MM.1S (cell line): ENCODE results near the gene FAM167B.

Experiments
- DNase-seq: peaks from one replicate; pipeline ENCODE4 v3.0.0-alpha.2; 2015
- H2AFZ ChIP-seq: fragments of 300-600 bp; sonication (generic); 2 replicates; pipeline ENCODE4 v1.6.0; 2016; ENCODE audit warnings: antibody characterized with exemption, low read length
- H3F3A ChIP-seq: fragments of 300-600 bp; sonication (generic); 2 replicates; pipeline ENCODE4 v1.6.1; 2016; ENCODE audit warnings: mild to moderate bottlenecking, antibody characterized with exemption, low read length, moderate library complexity, mixed read lengths; ENCODE audit not compliant: insufficient read depth
- H3K27ac ChIP-seq: fragments of 300-600 bp; sonication (generic); 2 replicates; pipeline ENCODE4 v1.5.1; 2016; ENCODE audit warnings: mild to moderate bottlenecking, low read length
- H3K27me3 ChIP-seq: fragments of 300-600 bp; sonication (generic); replicated peaks from 2 replicates; pipeline ENCODE4 v1.6.0; 2016; ENCODE audit warnings: low read length; ENCODE audit not compliant: insufficient read depth
- H3K36me3 ChIP-seq: fragments of 300-600 bp; sonication (generic); replicated peaks from 2 replicates; pipeline ENCODE4 v1.6.1; 2016; ENCODE audit warnings: mild to moderate bottlenecking, low read length, mixed read lengths; ENCODE audit not compliant: insufficient read depth
- H3K4me1 ChIP-seq: fragments of 300-600 bp; sonication (generic); 2 replicates; pipeline ENCODE4 v1.6.1; 2016; ENCODE audit warnings: low read length, mixed read lengths
- H3K4me2 ChIP-seq: fragments of 300-600 bp; sonication (generic); 2 replicates; pipeline ENCODE4 v1.6.0; 2016; ENCODE audit warnings: low read depth, low read length
- H3K4me3 ChIP-seq: fragments of 300-600 bp; sonication (generic); 2 replicates; pipeline ENCODE4 v1.5.1; 2016; ENCODE audit warnings: low read length, mixed read lengths
- H3K79me2 ChIP-seq: fragments of 300-600 bp; sonication (generic); 2 replicates; pipeline ENCODE4 v1.6.1; 2016; ENCODE audit warnings: mixed run types, low read length, mixed read lengths
- H3K9ac ChIP-seq: fragments of 300-600 bp; sonication (generic); 2 replicates; pipeline ENCODE4 v1.6.1; 2016; ENCODE audit warnings: low read length, mixed read lengths
- H3K9me2 ChIP-seq: fragments of 300-600 bp; sonication (generic); replicated peaks from 2 replicates; pipeline ENCODE4 v1.6.1; 2016; ENCODE audit warnings: mild to moderate bottlenecking, low read length, mixed read lengths; ENCODE audit not compliant: insufficient read depth
- H3K9me3 ChIP-seq: fragments of 300-600 bp; sonication (generic); replicated peaks from 2 replicates; pipeline ENCODE4 v1.6.1; 2016; ENCODE audit warnings: mild to moderate bottlenecking, low read length, mixed read lengths; ENCODE audit not compliant: insufficient read depth
- H4K20me1 ChIP-seq: fragments of 300-600 bp; sonication (generic); 2 replicates; pipeline ENCODE4 v1.6.1; 2016; ENCODE audit warnings: mild to moderate bottlenecking, low read length, moderate library complexity, mixed read lengths; ENCODE audit not compliant: insufficient read depth
- CTCF ChIP-seq: fragments of 300-600 bp; sonication (generic); IDR thresholded peaks from 2 replicates; pipeline ENCODE4 v1.5.1; 2016; ENCODE audit warnings: antibody characterized with exemption, low read length, mixed read lengths
- EZH2 ChIP-seq: fragments of 300-600 bp; sonication (generic); optimal IDR thresholded peaks from 2 replicates; pipeline ENCODE3; 2017; ENCODE audit warnings: low read depth, mild to moderate bottlenecking, antibody characterized with exemption, low read length, mixed read lengths
- EZH2phosphoT487 ChIP-seq: fragments of 300-600 bp; sonication (generic); IDR thresholded peaks from 2 replicates; pipeline ENCODE4 v1.6.1; 2018; ENCODE audit warnings: antibody characterized with exemption, low read length

Gene FAM167B

GRCh38 chr1:32199043-32199716 is 47.8 kb upstream of the FAM167B start:
- no peak for DNase-seq
- Histone ChIP-seq H2AFZ (no peak overlapping the region), H3K27me3 (0 out of 2 replicates have a peak, but pooled peaks cover 3% of the 10 kb centered on the region), H3K9me2 (no peaks in the 10 kb centered on the region), H3K36me3 (peaks cover 3% of the 10 kb centered on the region), H3K27ac (no peak overlapping the region), H3K4me3 (no peak overlapping the region), H3K79me2 (no peaks in the 10 kb centered on the region), H3K4me2 (no peak overlapping the region), H4K20me1 (peaks cover 22% of the 10 kb centered on the region), H3K9ac (no peak overlapping the region), H3K4me1 (peaks cover 52% of the 10 kb centered on the region), H3K9me3 (no peaks in the 10 kb centered on the region), H3F3A (peaks cover 29% of the 10 kb centered on the region)
- TF ChIP-seq EZH2 = no peak
- no peak for TF ChIP-seq EZH2phosphoT487
- TF ChIP-seq CTCF = no peak

GRCh38 chr1:32199717-32200072 is 47.3 kb upstream of the FAM167B start:
- Histone ChIP-seq H3F3A (peaks cover 27% of the 10 kb centered on the region), H2AFZ (no peak overlapping the region), H3K27me3 (0 out of 2 replicates have a peak, but pooled peaks cover 3% of the 10 kb centered on the region), H3K79me2 (no peaks in the 10 kb centered on the region), H3K36me3 (no peaks in the 10 kb centered on the region; the same call in 1 of the 2 replicates), H3K4me2 (no peak overlapping the region), H3K9ac (no peak overlapping the region), H3K4me1 (peaks cover 48% of the 10 kb centered on the region), H3K27ac (no peak overlapping the region), H3K4me3 (no peak overlapping the region), H3K9me3 (no peaks in the 10 kb centered on the region), H4K20me1 (peaks cover 22% of the 10 kb centered on the region), H3K9me2 (no peaks in the 10 kb centered on the region)
- TF ChIP-seq CTCF = no peak
- no peak for TF ChIP-seq EZH2phosphoT487
- TF ChIP-seq EZH2 = no peak
- DNase-seq = no peak

GRCh38 chr1:32200226-32201010 is 46.6 kb upstream of the FAM167B start, which contains the start of gene CCDC28B:
Gene CCDC28B, plus strand, starts transcription at chr1:32200595. Its CDS starts 1,341 bp downstream, at chr1:32201936.
- peaks cover 43% of the 10 kb centered on the region for H3K4me1 ChIP-seq
- no peak for DNase-seq
- H3F3A ChIP-seq = peaks cover 20% of the 10 kb centered on the region
- peak within 1 kb of the TSS; percentile 68 for H2AFZ ChIP-seq
- H3K9me3 ChIP-seq = no peaks in the 10 kb centered on the region
- H3K27ac ChIP-seq = no peak within 1 kb of the TSS; the same call in 1 of the 2 replicates
- no peaks in the 10 kb centered on the region; the same call in 1 of the 2 replicates for H3K36me3 ChIP-seq
- no peak within 1 kb of the TSS for H3K9ac ChIP-seq
- peak within 1 kb of the TSS; percentile 98 for H3K4me2 ChIP-seq
- TF ChIP-seq EZH2 = no peak
- TF ChIP-seq CTCF = no peak
- no peak for TF ChIP-seq EZH2phosphoT487
- peak within 1 kb of the TSS; percentile 60 for H3K4me3 ChIP-seq
- no peaks in the 10 kb centered on the region for H3K9me2 ChIP-seq
- 0 out of 2 replicates have a peak, but pooled peaks cover 3% of the 10 kb centered on the region for H3K27me3 ChIP-seq
- no peaks in the 10 kb centered on the region for H3K79me2 ChIP-seq
- H4K20me1 ChIP-seq = peaks cover 16% of the 10 kb centered on the region
